ENCODE measurements around the gene KIT.

Gene KIT

DNA sequence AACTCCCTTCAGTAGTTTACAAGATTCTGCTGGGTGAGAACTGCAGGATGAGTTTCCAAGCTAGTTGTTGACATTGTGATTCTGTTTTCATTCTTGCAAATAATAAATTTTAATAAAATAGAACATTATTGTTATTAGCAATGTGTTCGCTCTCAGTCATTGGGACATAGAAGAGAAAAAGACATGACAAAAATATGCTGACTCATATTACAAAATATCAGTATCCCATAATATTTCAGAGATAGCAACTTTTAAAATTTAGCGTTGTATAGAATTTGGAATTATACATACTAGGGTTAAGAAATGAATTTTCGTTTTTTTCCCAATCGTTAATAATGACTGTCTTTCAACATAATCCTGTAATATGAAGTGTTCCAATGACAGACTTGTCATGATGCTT, 45.4 kb downstream of the KIT start:
- no peak overlapping the region for H3K4me3 ChIP-seq (ENCODE audit: low read length)
- no peak for TF ChIP-seq ZNF274 (IDR thresholded peaks at IDR 0.05; ENCODE audit: low read depth, low read length)

DNA sequence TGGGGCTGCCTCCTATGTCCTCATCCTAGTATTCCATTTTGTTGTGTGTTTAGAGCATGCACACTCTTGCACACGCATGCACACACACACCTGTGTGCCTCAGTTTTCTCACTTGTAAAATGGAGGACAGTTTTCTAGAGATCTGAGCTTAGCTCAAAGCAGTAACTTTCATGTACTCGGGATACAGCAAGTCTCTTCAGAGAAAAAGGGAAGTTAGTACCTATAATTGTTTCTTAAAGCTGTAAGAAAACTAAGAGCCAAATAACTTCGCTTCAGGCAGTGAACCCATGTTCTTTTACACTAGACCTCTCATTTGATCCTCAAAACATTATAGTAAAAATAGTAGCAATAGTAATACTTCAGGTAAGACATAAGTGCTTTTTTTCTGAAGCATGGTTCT, 49.6 kb downstream of the KIT start:
- H3K4me3 ChIP-seq (ENCODE audit: low read length) = no peak overlapping the region
- TF ChIP-seq ZNF274 (IDR thresholded peaks at IDR 0.05; ENCODE audit: low read depth, low read length) = no peak

DNA sequence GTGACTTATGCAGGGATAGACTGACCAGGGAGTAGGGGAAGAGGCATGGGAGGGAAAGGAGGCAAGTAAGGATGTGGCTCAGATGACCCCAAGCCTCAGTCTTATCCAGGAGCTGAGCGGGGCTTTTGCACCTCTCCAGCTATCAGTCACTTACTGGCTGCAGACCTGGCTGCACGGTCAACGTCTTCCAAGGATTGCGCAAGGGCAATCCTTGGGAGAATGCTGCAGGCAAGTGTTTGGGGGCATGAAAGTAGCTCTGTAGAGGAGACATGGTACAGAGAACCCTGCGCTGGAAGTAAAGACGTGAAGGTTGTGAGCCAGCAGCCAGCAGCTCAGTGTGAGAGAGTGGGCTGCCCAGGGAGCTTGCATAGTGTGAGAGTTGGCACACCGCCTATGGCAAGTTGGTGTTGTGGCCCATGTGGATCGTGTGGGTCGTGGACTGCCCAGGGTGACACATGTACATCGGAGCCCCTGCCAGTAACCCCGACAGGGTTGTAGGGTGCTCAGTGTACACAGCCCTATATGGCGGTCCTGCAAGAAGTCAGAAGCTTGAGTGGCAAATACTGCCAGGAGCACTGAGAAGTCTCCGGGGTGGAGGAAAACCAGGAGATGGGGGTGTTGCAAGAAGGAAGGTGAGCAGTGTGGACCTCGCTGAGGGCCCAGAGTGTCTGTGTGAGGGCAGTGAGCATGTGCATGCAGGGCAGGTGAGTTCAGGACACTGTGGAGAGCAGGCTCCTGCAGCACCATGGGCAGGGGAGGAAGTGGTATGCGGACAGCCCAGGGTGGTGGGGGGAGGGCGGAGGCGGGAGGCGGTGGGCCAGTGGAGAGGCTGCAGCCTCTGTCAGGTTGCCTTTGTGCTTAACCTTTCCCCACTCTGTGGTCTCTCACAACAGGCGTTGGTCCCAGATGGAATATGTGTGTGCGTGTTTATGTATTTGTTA, 50.9 kb downstream of the KIT start:
- no peak overlapping the region for H3K4me3 ChIP-seq (ENCODE audit: low read length)
- no peak for TF ChIP-seq ZNF274 (IDR thresholded peaks at IDR 0.05; ENCODE audit: low read depth, low read length)

DNA sequence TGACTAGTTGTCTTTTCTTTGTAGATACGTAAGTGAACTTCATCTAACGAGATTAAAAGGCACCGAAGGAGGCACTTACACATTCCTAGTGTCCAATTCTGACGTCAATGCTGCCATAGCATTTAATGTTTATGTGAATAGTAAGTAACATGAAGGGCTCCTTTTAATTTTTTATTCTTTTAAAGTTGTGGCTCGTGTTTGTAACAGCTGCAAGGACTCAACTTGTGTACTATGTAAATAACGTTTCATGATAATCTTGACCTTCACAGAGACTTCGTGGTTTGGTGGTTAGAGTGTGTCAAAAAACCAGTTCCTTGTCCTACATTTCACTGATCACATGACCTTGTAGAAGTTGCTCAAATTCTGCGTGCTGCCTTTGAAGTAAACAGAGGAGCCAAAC, 51.6 kb downstream of the KIT start:
- no peak for TF ChIP-seq ZNF274 (IDR thresholded peaks at IDR 0.05; ENCODE audit: low read depth, low read length)
- H3K4me3 ChIP-seq (ENCODE audit: low read length) = no peak overlapping the region

DNA sequence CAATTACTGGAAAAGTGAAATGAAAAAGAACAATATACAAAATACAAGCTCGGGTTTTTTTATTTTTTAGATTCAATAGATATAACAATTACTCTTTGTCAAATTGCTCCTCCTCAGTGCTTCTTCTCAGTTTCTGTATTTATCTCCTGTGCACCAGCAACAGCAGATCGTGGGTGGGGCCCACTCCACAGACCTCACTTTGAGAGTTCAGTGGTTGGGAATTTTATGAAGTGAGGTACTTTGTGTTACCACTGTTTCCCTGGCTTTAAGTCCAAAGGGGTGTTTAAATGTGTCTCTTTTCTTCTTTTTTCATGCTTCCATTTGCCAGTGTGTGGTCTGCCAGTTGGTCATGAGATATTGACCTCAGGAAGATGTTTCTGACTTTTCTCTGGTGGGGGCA, 54.4 kb downstream of the KIT start:
- H3K4me3 ChIP-seq (ENCODE audit: low read length) = no peak overlapping the region

GRCh38 chr4:54714631-54715030, 56.9 kb downstream of the KIT start:
- no peak overlapping the region for H3K4me3 ChIP-seq (ENCODE audit: low read length)
- TF ChIP-seq ZNF274 (IDR thresholded peaks at IDR 0.05; ENCODE audit: low read depth, low read length) = no peak

More for the DNA sequence above, 54.4 kb downstream of the KIT start:
- no peak for TF ChIP-seq ZNF274 (IDR thresholded peaks at IDR 0.05; ENCODE audit: low read depth, low read length)

GRCh38 chr4:54716478-54717065, 58.8 kb downstream of the KIT start:
- TF ChIP-seq ZNF274 (IDR thresholded peaks at IDR 0.05; ENCODE audit: low read depth, low read length) = no peak
- no peak overlapping the region for H3K4me3 ChIP-seq (ENCODE audit: low read length)

GRCh38 chr4:54717694-54718093, 59.9 kb downstream of the KIT start:
- no peak for TF ChIP-seq ZNF274 (IDR thresholded peaks at IDR 0.05; ENCODE audit: low read depth, low read length)
- no peak overlapping the region for H3K4me3 ChIP-seq (ENCODE audit: low read length)

DNA sequence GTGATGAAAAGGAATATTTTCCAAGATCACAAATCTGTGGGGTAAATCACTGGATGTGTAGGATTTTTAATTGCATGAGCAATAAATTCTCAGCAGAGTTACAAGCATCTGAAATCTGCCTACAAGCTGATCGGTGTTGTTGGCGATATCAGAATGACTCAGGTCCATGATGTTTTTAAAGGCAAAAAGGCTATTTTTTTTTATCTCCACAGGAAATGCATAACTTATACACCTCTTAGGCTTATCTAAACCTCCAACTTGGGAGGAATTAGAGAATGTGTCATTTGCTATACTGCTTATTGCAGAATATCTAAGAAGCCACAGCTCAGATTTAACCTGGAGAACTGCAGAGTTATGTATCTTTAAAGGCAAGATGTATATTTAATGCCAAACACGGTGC, 61.6 kb downstream of the KIT start:
- H3K4me3 ChIP-seq (ENCODE audit: low read length) = no peak overlapping the region
- TF ChIP-seq ZNF274 (IDR thresholded peaks at IDR 0.05; ENCODE audit: low read depth, low read length) = no peak

- no peak for TF ChIP-seq ZNF274 (IDR thresholded peaks at IDR 0.05; ENCODE audit: low read depth, low read length)
- no peak overlapping the region for H3K4me3 ChIP-seq (ENCODE audit: low read length)
Observed at GRCh38 chr4:54723220-54723619, 65.5 kb downstream of the KIT start.

DNA sequence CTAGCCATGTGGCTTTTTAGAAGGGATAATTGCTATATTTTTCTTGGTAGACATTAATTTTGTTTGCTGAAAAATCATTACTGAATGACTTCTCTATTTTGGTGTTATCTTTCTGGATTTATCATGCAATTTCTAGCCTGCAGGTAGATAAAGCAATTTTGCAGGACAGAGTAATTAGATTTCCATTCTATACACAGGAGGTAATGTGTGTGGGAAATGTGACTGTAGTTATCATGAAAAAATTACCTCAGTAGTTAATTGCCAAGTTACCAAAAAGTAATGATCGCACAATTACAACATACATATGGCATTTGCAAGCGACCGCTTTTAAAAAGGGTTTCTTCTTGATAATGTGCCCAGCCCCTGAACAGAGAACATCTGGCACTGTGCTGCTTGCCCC, 66.1 kb downstream of the KIT start:
- no peak overlapping the region for H3K4me3 ChIP-seq (ENCODE audit: low read length)
- TF ChIP-seq ZNF274 (IDR thresholded peaks at IDR 0.05; ENCODE audit: low read depth, low read length) = no peak

DNA sequence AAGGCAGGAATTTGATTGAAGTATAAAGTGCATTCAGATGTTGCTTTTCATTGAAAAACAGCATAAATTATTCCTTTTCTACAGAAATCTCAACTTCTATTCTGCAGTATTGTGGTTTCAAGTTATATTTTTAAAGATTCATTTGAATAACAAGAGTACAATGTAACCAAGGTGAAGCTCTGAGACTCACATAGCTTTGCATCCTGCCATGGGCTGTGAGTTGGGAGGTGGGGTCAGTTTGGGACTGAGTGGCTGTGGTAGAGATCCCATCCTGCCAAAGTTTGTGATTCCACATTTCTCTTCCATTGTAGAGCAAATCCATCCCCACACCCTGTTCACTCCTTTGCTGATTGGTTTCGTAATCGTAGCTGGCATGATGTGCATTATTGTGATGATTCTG, 69.2 kb downstream of the KIT start:
- no peak overlapping the region for H3K4me3 ChIP-seq (ENCODE audit: low read length)
- no peak for TF ChIP-seq ZNF274 (IDR thresholded peaks at IDR 0.05; ENCODE audit: low read depth, low read length)

GRCh38 chr4:54727346-54727745, 69.6 kb downstream of the KIT start:
- no peak for TF ChIP-seq ZNF274 (IDR thresholded peaks at IDR 0.05; ENCODE audit: low read depth, low read length)
- H3K4me3 ChIP-seq (ENCODE audit: low read length) = peak overlapping the region; percentile 18; the same call in 1 of the 2 replicates

GRCh38 chr4:54728368-54728767, 70.6 kb downstream of the KIT start:
- TF ChIP-seq ZNF274 (IDR thresholded peaks at IDR 0.05; ENCODE audit: low read depth, low read length) = no peak
- H3K4me3 ChIP-seq (ENCODE audit: low read length) = no peak overlapping the region

- TF ChIP-seq ZNF274 (IDR thresholded peaks at IDR 0.05; ENCODE audit: low read depth, low read length) = no peak
- H3K4me3 ChIP-seq (ENCODE audit: low read length) = no peak overlapping the region
Observed at GRCh38 chr4:54729256-54729655, 71.5 kb downstream of the KIT start.
